Kidney (tissue), 14 donors: ENCODE results near the gene CALML4. TPM values are rescaled to one million over a fixed set of nuclear protein-coding genes. Genes with fewer than 3 reads are reported as not detected.

Experiments
- DNase-seq, 5 donors: peaks; one replicate each; pipeline ENCODE4 v3.0.0-alpha.2; 2013 to 2020
- FAIRE-seq: peaks from 2 replicates; lab custom pipeline; 2012; peaks lifted over from hg19 to GRCh38; lab: Jason Lieb, UNC
- H3K27ac ChIP-seq, 2 donors: one replicate each; pipeline ENCODE4 v1.7.0; 2013; ENCODE audit warnings: low read depth in 2 of 2, low read length in 2 of 2, inconsistent platforms in 1 of 2
- H3K27me3 ChIP-seq: one replicate; pipeline ENCODE4 v1.7.1; 2013; ENCODE audit warnings: low read length, inconsistent platforms; ENCODE audit not compliant: control insufficient read depth, insufficient read depth
- H3K36me3 ChIP-seq, 3 donors: one replicate each; pipeline versions ENCODE4 v1.7.0 to v1.7.1; 2013; ENCODE audit warnings: low read length in 3 of 3, control low read depth in 1 of 3, inconsistent platforms in 1 of 3; ENCODE audit not compliant: insufficient read depth in 3 of 3, control insufficient read depth in 2 of 3
- H3K4me1 ChIP-seq, 3 donors: one replicate each; pipeline versions ENCODE4 v1.7.0 to v1.7.1; 2013; ENCODE audit warnings: low read length in 3 of 3, inconsistent platforms in 1 of 3, low read depth in 1 of 3; ENCODE audit not compliant: control insufficient read depth in 2 of 3, insufficient read depth in 2 of 3
- H3K4me3 ChIP-seq, 3 donors: one replicate each; pipeline versions ENCODE4 v1.7.0 to v1.8.1; 2013; ENCODE audit warnings: low read length in 3 of 3, control low read depth in 1 of 3, inconsistent platforms in 1 of 3
- H3K9ac ChIP-seq, 3 donors: one replicate each; pipeline versions ENCODE4 v1.7.0 to v1.7.1; 2013; ENCODE audit warnings: low read length in 3 of 3, control low read depth in 1 of 3, inconsistent platforms in 1 of 3
- H3K9me3 ChIP-seq, 3 donors: one replicate each; pipeline versions ENCODE4 v1.7.0 to v1.7.1; 2013; ENCODE audit warnings: low read length in 3 of 3, control low read depth in 1 of 3, inconsistent platforms in 1 of 3; ENCODE audit not compliant: control insufficient read depth in 2 of 3, insufficient read depth in 1 of 3
- CTCF ChIP-seq: IDR thresholded peaks from 3 replicates; pipeline ENCODE4 v1.5.1; 2012; ENCODE audit warnings: mild to moderate bottlenecking, moderate library complexity, borderline replicate concordance; ENCODE audit not compliant: insufficient read depth; ENCODE audit errors: extremely low read depth
- intact Hi-C: fragments of 100-400 bp; cut with DNase I; formaldehyde crosslinking; loops from one replicate; pipeline ENCODE4 v1.11.1; 2022
- polyA plus RNA-seq: library from polyadenylated mRNA; stranded (reverse); fragments of 350-450 nt; fragmentation: Illumina TruSeq; extraction: RNeasy Lipid Tissue Mini Kit (QIAGEN cat#74804); gene quantifications from one replicate; pipeline ENCODE4 v1.2.3, GENCODE V29; 2014; ENCODE audit warnings: low read depth, low replicate concordance; ENCODE audit not compliant: insufficient read depth
- total RNA-seq: library from RNA; stranded (reverse); fragmentation: NEBNext Ultra II Directional; extraction: Animal tissue kit (Norgen Biotek cat#: 25700); gene quantifications from one replicate; pipeline ENCODE4 v1.2.1, GENCODE V29; 2021
- donor health status: control.
- donor health status: control.
- donor health status: control.
- donor health status: control.
- donor health status: control.
- donor health status: DM: yes; HTN: yes; CAD: no.
- donor health status: Normal renal cell carcinoma (clear cell type).

The CALML4 gene
- total and polyA plus RNA-seq, 2 donors from 2014 or later, result 17.4 to 54.7 TPM

GRCh38 chr15:68199340-68199739 lies 5.8 kb downstream of the CALML4 start:
- no peak for FAIRE-seq
- Histone ChIP-seq H3K36me3 (peaks cover 0 to 3% (median 0%) of the 10 kb centered on the region in 3 donors), H3K27ac (no peak overlapping the region), H3K27me3 (no peaks in the 10 kb centered on the region), H3K4me1 (peaks cover 0 to 8% (median 3%) of the 10 kb centered on the region in 3 donors), H3K9ac (no peak overlapping the region), H3K4me3 (no peak overlapping the region), H3K9me3 (no peaks in the 10 kb centered on the region)
- intact Hi-C loops, result no loop called here
- DNase-seq, result peak in 1 of 5 donors; percentile 55
- no peak for TF ChIP-seq CTCF

- intact Hi-C loops, result no loop called here
- no peak overlapping the region for H3K27ac ChIP-seq
- no peak overlapping the region for H3K9ac ChIP-seq
- no peaks in the 10 kb centered on the region for H3K9me3 ChIP-seq
- TF ChIP-seq CTCF, result no peak
- H3K27me3 ChIP-seq, result no peaks in the 10 kb centered on the region
- H3K4me1 ChIP-seq, result peaks cover 0 to 8% (median 2%) of the 10 kb centered on the region in 3 donors
- DNase-seq (peak in 1 of 5 donors; percentile 39), FAIRE-seq (no peak)
- peaks cover 0 to 5% (median 4%) of the 10 kb centered on the region in 3 donors for H3K36me3 ChIP-seq
- no peak overlapping the region for H3K4me3 ChIP-seq
Measured at GRCh38 chr15:68197661-68198437, 7.3 kb downstream of the CALML4 start.

DNA sequence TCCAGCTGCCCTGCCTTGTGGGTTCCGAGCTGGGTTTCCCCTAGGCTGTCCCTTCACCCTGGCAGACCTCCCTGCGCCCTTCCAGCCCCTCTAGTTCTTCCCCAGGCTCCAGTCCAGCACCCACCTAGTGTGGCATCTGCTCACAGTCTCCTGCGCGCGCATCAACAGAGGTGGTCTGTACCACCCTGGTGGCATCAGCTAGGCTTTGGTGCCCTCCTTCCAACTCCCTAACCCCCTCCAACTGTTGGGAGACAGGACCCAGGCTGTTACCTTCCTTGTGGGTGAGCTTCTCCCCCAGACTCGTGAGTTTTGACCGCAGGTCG lies 8.0 kb downstream of the CALML4 start:
- Histone ChIP-seq H3K9me3 (no peaks in the 10 kb centered on the region), H3K27ac (no peak overlapping the region), H3K36me3 (peaks cover 0 to 10% (median 5%) of the 10 kb centered on the region in 3 donors), H3K9ac (no peak overlapping the region), H3K27me3 (no peaks in the 10 kb centered on the region), H3K4me1 (peaks cover 0 to 5% (median 2%) of the 10 kb centered on the region in 3 donors), H3K4me3 (no peak overlapping the region)
- TF ChIP-seq CTCF, result no peak
- intact Hi-C loops, result no loop called here
- FAIRE-seq (no peak), DNase-seq (peak in 1 of 5 donors; percentile 66)
